Colon (tissue), 2 donors: Measurements from ENCODE around the gene SMIM24.

ENCODE experiments used
- FAIRE-seq: peaks from 2 replicates; lab custom pipeline; 2012; peaks lifted over from hg19 to GRCh38; lab: Jason Lieb, UNC
- donor health status: control.
- donor health status: control.

Gene SMIM24

GRCh38 chr19:3474010-3474409 lies 6.3 kb downstream of the SMIM24 start:
- no peak for FAIRE-seq

GRCh38 chr19:3471954-3472655 lies 8.2 kb downstream of the SMIM24 start:
- FAIRE-seq: no peak

GRCh38 chr19:3470500-3471128 lies 9.7 kb downstream of the SMIM24 start:
- FAIRE-seq: no peak

- no peak for FAIRE-seq
Observed at GRCh38 chr19:3469638-3470499, 10.5 kb downstream of the SMIM24 start.

GRCh38 chr19:3468211-3468610 lies 12.1 kb downstream of the SMIM24 start:
- no peak for FAIRE-seq

GRCh38 chr19:3467437-3468198 lies 12.7 kb downstream of the SMIM24 start:
- no peak for FAIRE-seq

GRCh38 chr19:3466635-3467034 lies 13.7 kb downstream of the SMIM24 start:
- FAIRE-seq: no peak

- FAIRE-seq: no peak
Observed at GRCh38 chr19:3465552-3465951, 14.8 kb downstream of the SMIM24 start.

- FAIRE-seq: no peak
Observed at GRCh38 chr19:3464587-3465235, 15.6 kb downstream of the SMIM24 start.

- FAIRE-seq: no peak
Observed at GRCh38 chr19:3463714-3464586, 16.4 kb downstream of the SMIM24 start.

- FAIRE-seq: no peak
Observed at GRCh38 chr19:3462991-3463713, 17.2 kb downstream of the SMIM24 start.

- no peak for FAIRE-seq
Observed at GRCh38 chr19:3459965-3460582, 20.3 kb downstream of the SMIM24 start.

GRCh38 chr19:3459089-3459881 lies 21.0 kb downstream of the SMIM24 start:
- FAIRE-seq: no peak

GRCh38 chr19:3458229-3459088 lies 21.9 kb downstream of the SMIM24 start:
- no peak for FAIRE-seq

- no peak for FAIRE-seq
Observed at GRCh38 chr19:3457528-3458228, 22.6 kb downstream of the SMIM24 start.

GRCh38 chr19:3456925-3457527 lies 23.3 kb downstream of the SMIM24 start:
- no peak for FAIRE-seq
